GM18867 (cell line): Measurements from ENCODE around the gene MT1X.
"Not testable (repeated sequence)": the region's sequence is repeated elsewhere in the genome, so short reads cannot be mapped to it uniquely, and the experiment has no call there.

Experiments used
- ATAC-seq: cut with Tn5 transposase; IDR thresholded peaks from one replicate; pipeline ENCODE4 v1.9.1; 2021; ENCODE audit warnings: mild to moderate bottlenecking, moderate library complexity; ENCODE audit not compliant: unreplicated experiment

MT1X gene

DNA sequence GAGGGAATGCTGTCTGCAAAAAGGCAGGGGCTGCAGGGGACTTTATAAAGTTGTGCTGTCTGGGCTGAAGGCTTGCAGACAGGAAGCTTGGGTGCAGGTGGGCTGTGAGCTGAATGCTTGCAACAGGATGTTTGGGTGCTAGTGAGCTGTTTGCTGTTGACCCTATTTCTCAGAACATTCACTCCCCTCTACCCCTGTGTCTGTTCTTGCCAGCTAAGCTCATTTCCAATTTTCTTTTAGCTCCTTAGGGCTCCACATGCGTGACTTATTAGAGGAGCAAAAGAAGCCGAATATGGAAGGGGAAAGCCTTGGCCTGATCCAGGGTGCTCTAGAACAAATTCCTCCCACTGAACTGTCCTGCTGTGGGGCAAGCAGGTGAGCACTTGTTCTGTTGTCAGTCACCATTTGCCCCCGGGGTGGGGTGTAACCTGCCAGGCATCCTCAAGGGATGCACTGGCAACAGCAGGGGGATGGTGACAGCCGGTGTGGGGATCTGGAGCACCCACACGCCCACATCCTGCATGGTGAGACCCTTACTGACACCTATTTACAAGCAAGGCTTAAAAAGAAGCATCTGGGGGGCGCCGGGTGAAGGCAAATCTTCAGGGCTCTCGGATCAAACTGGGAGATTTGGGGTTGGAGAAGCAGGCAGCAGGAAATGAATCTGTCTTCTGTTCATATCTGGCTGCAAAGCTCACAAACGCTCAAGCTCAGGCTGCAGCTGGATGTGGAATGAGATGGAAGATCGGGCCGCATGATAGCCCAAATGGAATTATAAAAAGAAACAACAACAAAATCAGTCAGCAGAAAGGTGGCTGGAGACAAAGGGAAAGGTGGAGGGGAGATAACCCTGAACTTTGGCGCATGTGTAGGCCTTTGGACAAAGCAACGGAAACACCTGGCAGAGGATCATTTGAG, 26.5 kb downstream of the MT1X start:
- no peak for ATAC-seq

DNA sequence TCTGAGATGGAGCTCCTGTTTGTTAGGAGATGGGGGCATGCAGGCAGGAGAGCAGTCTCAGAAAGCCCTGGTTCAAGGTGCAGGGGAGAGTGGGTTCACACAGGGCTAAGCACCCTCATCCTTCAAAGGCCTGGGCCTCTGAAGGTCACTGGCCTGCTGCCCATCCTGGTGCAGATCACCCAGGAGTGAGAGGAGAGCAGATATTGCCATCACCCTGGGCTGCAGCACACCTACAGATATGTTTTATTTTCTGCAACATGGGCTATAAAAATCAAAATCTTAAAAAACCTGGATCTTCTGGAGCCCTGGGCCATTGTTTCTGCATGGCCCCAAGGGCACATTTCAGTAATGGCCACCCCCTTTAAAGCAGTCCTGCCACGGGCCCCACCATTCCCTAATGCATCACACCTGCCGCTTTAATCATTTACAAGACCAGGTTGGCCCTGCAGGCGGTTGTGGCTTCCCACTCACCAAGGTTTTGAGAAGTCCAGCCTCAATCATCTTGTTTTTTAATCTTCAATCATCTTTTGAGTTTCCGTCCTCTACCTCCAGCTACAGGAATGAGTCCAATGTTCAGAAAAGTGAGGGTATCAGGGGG, 27.3 kb downstream of the MT1X start:
- no peak for ATAC-seq

DNA sequence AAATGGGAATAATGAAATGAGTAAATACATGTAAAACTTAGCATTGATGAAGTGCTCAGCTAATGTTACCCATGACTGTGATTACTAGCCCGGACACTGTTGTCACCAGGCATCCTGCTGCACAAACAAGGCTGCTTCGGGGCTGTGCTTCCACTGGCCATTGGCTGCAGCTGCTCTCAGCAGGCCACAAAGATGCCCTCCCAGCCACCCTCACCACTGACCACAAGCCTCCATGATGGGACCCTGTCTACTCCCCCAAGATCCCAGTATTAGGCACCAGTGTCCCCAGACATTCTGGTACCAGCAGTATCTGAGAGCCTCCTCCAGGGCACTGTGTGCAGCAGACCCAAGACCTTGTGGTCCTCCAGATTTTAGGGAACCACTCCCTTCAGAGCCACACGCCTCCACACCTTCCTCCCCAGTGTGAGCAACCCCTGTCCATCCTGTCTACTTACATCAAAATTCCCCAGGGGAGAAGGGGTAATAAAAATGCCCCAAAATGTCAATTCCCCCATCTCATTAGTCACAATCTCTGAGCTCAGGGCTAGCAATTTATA, 28.0 kb downstream of the MT1X start:
- ATAC-seq: no peak

DNA sequence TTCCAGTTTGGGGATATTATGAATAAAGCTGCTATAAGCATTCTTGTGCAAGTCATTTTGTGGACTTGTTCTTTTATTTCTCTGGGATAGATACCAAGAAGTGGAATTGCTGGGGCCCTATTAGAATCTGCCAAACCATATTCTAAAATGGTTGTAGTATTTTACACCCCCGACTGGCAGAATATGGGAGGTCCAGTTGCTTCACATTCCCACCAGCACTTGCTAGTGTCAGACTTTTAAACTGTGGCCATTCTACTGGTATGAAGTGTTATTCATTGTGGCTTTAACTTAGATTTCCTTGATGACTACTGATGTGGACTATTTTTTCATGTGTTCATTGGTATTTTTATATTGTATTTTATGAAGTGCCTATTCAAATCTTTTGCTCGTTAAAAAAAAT, 29.6 kb downstream of the MT1X start:
- ATAC-seq: no peak

DNA sequence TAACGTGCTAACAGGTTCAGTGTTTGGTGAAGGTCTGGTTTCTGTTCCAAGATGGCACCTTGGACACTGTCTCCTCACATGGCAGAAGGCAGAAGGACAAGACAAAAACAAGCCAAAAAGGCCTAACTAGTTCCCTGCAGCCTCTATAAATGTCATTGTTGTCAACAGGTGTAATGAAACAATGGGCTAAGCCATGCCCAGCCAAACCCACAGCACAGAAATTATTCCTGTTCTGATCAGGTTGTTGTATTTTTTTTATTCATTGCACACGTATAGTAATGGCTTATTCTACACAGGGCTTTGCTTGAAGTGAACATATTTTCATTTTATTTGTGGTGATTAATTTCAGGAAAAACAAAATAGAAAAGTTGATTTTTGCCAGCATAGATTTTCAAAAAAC, 31.5 kb downstream of the MT1X start:
- no peak for ATAC-seq

DNA sequence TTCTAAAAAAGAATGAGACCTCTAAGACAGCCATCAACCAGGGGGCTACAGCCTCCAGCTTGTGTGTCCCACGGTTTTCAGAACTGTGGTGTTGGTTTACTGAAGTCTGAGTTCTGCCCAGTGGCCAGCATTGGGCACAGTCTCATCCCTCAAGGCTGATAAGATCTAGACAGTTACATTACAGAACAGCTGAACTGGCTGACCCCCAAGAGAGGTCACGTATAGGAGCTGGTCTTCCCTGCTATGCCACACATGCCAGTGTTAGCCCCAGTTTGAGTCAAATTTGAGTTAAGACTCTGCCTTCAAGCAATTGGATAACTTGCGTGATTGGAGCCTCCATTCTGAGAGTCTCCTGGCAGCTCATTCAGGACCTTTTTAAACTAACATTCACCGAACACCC, 32.9 kb downstream of the MT1X start:
- ATAC-seq: no peak

DNA sequence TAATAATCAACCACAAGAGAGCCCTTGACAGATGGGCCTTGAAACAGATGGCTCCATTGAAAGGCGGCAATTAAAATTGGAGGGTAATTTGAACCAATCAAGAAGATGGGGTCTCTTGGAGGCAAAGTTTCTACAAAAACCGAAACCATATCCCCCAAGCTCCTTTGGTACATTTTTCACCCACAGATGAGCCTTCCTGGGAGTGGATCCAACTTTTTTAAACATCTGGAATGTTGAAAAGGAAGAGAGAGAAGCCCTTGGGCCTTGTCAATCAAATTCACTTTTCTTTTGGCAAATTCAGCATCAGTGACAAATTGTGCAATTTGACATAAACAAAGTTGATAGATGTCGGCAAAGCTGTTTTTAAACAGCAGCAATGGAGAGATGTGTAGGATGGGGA, 34.5 kb downstream of the MT1X start:
- ATAC-seq: no peak

DNA sequence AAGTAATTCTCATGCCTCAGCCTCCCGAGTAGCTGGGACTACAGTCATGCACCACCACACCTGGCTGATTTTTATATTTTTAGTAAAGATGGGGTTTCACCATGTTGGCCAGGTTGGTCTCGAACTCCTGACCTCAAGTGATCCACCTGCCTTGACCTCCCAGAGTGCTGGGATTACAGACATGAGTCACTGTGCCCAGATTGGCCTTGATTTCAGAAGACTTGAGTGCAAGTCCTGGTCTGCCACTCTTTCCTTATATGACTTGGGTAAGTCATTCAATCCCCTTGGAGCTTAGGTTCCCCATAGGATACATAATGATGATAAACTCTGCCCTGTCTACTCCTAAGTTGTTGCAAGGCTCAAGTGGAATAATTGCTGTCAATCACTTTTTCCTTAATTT, 35.3 kb downstream of the MT1X start:
- ATAC-seq: not testable (repeated sequence)

DNA sequence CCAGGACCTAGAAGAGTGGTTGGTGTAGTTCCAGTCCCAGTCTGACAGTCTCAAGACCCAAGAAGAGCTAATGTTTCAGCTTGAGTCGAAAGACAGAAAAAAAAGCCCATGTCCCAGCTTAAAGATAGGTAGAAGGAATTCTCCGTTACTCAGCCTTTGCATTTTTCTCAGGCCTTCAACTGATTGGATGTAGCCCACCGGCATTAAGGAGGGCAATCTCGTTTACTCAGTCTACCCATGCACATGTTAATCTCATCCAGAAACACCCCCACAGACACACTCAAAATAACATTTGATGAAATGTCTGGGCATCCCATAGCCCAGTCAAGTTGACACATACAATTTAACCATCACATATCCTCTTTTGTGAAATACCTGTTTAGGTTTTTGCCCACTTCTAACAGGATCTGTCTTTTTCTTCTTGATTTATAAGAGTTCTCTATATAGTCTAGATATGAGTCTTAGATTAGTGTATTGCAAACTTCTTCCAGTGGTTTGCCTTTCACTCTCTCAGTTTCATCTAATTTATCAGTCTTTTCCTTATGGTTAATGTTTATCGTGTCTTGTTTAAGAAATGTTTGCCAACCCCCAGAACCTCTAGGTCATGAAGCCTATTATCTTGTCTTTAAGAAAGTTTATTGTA, 40.1 kb downstream of the MT1X start:
- no peak for ATAC-seq

DNA sequence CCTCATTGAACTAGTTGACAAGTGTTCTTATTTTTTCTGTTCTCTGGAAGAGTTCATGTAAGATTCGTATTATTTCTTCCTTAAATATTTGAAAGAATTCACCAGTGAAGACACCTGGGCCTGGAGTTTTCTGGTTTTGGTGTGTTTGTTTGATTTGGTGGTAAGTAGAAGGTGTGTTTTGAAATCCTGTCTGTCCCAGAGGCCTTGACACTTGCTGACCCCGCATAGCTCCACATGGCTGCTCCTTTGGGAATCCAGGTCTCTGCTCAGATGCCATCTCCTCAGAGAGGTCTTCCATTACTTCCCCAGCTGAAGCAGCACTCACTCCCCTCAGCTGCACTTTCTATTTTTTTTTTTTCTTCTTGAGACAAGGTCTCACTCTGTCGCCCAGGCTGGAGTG, 41.9 kb downstream of the MT1X start:
- ATAC-seq: no peak

DNA sequence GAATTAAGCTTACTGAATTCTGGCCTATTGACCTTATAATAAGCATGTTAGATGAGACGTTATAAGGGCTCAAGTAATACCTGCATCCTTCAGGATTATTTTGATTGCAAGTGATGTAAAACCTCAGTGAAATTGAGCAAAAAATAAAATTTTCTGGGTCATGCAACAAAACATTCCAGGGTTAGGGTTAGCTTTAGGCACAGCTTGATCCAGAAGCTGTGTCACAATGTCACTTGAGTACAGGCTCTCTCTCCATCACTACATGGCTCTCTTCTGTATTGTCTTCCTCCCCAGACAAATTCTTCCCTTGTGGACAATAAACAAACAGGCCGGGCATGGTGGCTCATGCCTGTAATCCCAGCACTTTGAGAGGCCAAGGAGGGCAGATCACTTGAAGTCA, 44.0 kb downstream of the MT1X start:
- no peak for ATAC-seq

DNA sequence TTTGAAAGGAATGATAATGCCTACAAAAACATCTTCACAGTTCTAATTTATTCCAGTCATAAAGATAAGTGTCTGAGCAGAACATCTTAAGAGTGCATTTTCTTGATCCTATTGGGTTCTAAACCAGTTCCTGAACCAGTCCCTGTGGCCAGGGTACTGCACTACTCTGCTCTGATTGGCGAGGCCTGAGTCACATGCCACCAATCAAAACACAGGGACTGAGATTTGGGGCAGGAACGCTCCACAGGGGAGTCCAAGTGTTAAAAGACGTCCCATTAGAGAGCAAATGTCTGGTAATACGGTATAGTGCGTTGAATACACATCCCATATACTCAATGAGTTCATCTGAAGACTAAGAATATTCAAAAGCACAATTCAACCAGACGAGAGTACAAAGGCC, 44.7 kb downstream of the MT1X start:
- no peak for ATAC-seq

DNA sequence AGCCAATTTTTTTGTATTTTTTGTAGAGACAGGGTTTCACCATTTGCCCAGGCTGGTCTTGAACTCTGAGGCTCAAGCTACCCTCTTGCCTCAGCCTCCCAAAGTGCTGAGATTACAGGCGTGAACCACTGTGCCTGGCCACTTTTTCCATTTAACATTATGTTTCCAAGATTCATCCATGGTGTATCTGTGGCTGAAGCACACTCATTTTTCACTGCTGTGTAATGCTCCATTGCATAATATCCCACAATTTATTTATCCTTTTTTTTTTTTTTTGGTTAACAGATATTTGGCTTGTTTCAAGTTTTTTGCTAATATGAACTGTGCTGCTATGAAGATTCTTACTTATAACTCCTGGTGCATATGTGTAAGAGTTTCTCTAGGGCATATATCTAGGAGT, 45.8 kb downstream of the MT1X start:
- ATAC-seq: no peak

DNA sequence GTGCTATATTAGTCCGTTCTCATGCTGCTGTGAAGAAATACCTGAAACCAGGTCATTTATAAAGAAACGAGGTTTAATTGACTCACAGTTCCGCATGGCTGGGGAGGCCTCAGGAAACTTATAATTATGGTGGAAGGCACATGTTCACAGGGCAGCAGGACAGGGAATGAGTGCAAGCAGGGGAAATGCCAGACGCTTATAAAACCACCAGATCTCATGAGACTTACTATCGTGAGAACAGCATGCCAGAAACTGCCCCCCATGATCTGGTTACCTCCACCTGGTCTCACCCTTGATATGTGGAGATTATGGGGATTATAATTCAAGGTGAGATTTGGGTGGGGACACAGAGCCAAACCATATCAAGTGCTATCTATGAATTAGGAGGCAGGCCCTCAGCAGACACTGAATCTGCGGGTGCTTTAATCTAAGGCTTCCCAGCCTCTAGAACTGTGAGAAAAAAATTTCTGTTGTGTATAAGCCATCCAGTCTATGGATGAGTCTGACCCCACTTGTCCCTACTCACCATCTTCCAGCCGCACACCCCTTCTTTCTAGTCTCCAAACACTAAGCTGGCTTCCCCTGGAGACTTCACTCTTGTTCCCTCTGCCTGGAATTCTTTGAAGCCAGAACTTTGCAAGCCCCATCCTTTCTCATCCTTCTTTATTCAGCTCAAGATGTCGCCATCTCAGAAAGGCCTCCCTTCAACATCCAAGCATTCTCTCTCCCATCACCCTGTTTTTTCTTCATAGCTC, 46.9 kb downstream of the MT1X start:
- no peak for ATAC-seq

DNA sequence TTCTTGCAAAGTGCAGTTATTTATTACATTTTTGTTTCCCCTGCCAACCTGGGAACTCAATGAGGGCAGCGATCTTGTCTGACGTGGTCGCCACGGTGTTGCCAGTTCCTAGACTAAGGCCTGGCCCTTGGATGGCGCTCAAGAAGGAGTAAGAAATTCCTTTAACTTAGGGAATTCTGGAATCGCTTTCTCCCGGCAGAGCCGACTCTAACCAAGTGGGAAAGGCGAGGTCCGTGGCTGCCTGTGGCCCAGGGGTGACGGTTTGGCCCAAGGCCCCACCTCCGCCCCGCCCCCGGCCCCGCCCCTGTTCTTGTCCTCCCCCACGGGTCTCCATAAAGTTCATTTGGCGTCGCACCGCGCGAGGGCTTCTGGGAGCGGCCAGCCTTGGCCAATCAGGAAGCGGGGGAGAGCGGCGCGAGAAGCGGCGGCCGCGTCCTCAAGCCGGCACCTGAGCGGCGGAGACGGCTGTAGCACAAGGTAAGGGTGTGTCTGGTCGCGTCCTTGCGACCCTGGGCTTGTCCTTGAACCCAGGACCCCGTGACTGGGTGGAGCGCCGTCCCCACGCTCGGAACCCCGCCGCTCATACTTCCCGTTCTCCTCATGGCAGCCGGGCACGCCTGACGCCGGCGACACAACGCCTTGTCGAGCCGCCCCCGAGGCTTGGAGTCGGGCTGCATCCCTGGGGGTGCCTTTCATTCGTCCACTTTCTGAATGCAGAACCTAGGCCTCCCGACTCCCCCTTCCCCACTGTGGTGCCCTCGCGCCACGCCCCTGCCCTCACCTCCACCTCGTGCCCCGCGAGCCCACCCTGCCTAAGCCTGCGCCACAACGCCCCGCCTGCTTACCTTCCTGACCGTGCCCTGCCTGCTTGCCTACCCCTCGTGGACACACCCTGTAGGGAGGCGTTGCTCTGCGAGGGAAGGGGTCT, 47.7 kb downstream of the MT1X start, which contains the start of gene NUP93:
Gene NUP93, plus strand, starts transcription at position 395 of the 928 bp plus-strand sequence. CDS start 18,119 bp downstream, outside the sequence.
- ATAC-seq: peak; percentile 86

DNA sequence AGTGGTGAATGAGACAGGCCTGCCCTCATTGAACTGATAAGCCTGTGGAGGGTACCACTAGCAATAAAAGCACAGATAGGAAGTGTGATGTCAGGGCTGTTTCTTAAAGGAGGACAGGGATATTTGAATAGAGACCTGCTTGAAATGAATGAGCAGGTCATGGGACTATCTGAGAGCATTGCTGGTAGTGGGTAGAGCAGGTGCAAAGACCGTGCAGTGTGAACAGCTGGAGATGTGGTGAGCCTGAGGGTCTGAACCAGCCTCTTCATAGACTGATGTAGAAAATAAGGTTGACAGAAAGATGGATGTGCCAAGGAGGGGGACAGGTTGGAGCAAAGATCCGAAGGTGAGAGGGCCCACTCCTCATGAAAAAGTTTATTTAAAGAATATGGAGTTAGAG, 50.1 kb downstream of the MT1X start:
- peak; percentile 28 for ATAC-seq

DNA sequence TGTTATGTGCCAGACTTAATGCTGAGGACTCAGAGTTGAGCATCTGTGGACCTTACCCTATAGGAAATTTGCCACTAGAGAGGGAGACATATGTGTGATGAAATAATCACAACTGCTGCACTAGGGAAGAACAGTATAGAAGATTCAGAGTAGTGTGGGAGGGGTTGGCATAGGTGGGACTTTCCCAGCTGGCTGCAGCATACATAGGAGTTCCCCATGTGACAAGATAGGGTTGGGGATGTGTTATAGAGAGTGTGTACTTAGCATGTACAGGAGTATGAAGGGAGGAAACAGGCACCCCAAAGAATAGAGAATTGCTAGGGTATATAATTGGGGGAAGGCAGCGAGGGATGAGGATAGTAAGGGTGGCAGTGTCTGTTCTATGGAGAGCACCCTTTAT, 50.6 kb downstream of the MT1X start:
- ATAC-seq: no peak
